ENCODE measurements around the gene MEPCE.

Gene MEPCE

GRCh38 chr7:100469227-100470044 lies 39.8 kb downstream of the MEPCE start (continued):
- TF ChIP-seq, protein P1, sequence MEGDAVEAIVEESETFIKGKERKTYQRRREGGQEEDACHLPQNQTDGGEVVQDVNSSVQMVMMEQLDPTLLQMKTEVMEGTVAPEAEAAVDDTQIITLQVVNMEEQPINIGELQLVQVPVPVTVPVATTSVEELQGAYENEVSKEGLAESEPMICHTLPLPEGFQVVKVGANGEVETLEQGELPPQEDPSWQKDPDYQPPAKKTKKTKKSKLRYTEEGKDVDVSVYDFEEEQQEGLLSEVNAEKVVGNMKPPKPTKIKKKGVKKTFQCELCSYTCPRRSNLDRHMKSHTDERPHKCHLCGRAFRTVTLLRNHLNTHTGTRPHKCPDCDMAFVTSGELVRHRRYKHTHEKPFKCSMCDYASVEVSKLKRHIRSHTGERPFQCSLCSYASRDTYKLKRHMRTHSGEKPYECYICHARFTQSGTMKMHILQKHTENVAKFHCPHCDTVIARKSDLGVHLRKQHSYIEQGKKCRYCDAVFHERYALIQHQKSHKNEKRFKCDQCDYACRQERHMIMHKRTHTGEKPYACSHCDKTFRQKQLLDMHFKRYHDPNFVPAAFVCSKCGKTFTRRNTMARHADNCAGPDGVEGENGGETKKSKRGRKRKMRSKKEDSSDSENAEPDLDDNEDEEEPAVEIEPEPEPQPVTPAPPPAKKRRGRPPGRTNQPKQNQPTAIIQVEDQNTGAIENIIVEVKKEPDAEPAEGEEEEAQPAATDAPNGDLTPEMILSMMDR (tag by site-specific recombination; IDR thresholded peaks at IDR 0.05) = peak; percentile 93
- TF ChIP-seq SP2 (tag by site-specific recombination; IDR thresholded peaks at IDR 0.05) (no peak), ZNF785 (tag by site-specific recombination; IDR thresholded peaks at IDR 0.05) (no peak), KLF8 (tag by site-specific recombination; IDR thresholded peaks at IDR 0.05) (peak; percentile 72), SCRT1 (tag by site-specific recombination; IDR thresholded peaks at IDR 0.05; ENCODE audit: borderline replicate concordance) (peak; percentile 90), GLIS1 (tag by site-specific recombination; IDR thresholded peaks at IDR 0.05) (peak; percentile 96), ZFP69B (tag by site-specific recombination; IDR thresholded peaks at IDR 0.05) (0 out of 2 replicates have a peak, but pooled peaks have one; percentile 51), ZEB2 (tag by site-specific recombination; IDR thresholded peaks at IDR 0.05) (peak; percentile 44; the same call in 1 of the 2 replicates), ZNF18 (tag by site-specific recombination; IDR thresholded peaks at IDR 0.05) (no peak)
- TF ChIP-seq, protein P2, sequence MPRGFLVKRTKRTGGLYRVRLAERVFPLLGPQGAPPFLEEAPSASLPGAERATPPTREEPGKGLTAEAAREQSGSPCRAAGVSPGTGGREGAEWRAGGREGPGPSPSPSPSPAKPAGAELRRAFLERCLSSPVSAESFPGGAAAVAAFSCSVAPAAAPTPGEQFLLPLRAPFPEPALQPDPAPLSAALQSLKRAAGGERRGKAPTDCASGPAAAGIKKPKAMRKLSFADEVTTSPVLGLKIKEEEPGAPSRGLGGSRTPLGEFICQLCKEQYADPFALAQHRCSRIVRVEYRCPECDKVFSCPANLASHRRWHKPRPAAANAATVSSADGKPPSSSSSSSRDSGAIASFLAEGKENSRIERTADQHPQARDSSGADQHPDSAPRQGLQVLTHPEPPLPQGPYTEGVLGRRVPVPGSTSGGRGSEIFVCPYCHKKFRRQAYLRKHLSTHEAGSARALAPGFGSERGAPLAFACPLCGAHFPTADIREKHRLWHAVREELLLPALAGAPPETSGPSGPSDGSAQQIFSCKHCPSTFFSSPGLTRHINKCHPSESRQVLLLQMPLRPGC (tag by site-specific recombination; IDR thresholded peaks at IDR 0.05) = no peak
- TF ChIP-seq, protein P3, sequence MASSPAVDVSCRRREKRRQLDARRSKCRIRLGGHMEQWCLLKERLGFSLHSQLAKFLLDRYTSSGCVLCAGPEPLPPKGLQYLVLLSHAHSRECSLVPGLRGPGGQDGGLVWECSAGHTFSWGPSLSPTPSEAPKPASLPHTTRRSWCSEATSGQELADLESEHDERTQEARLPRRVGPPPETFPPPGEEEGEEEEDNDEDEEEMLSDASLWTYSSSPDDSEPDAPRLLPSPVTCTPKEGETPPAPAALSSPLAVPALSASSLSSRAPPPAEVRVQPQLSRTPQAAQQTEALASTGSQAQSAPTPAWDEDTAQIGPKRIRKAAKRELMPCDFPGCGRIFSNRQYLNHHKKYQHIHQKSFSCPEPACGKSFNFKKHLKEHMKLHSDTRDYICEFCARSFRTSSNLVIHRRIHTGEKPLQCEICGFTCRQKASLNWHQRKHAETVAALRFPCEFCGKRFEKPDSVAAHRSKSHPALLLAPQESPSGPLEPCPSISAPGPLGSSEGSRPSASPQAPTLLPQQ (tag by site-specific recombination; IDR thresholded peaks at IDR 0.05) = peak; percentile 71
- TF ChIP-seq, protein P4, sequence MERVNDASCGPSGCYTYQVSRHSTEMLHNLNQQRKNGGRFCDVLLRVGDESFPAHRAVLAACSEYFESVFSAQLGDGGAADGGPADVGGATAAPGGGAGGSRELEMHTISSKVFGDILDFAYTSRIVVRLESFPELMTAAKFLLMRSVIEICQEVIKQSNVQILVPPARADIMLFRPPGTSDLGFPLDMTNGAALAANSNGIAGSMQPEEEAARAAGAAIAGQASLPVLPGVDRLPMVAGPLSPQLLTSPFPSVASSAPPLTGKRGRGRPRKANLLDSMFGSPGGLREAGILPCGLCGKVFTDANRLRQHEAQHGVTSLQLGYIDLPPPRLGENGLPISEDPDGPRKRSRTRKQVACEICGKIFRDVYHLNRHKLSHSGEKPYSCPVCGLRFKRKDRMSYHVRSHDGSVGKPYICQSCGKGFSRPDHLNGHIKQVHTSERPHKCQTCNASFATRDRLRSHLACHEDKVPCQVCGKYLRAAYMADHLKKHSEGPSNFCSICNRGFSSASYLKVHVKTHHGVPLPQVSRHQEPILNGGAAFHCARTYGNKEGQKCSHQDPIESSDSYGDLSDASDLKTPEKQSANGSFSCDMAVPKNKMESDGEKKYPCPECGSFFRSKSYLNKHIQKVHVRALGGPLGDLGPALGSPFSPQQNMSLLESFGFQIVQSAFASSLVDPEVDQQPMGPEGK (tag by site-specific recombination; IDR thresholded peaks at IDR 0.05) = peak; percentile 92

DNA sequence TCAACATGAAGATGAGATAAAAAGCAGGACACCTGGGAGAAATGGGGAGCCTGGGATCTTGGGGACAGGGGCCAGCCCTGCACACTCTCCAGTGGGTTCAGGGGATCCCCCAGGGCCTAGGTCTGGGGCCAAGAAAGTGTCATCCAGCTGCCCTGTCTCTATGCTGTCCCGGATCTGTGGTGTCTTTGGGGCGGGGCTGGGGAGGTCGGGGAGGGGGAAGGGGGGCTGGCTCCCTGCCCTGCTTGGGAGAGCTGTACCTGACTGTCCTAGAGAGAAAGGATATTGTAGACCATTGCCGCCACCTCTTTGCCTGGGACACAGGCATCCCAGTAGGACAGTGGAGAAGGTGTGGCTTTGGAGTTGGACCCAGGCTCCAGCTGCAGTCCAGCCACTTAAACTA lies 41.4 kb downstream of the MEPCE start:
- Histone ChIP-seq H3K9me3 (ENCODE audit: control insufficient read depth, insufficient read depth, low read depth, low read length) (no peaks in the 10 kb centered on the region), H3K4me1 (ENCODE audit: control insufficient read depth, insufficient read depth, low read length) (peaks cover 6% of the 10 kb centered on the region), H3K36me3 (ENCODE audit: control insufficient read depth in 2 of 2, insufficient read depth in 1 of 2, low read length in 2 of 2) (peaks cover 3 to 33% of the 10 kb centered on the region in 2 experiments; a peak in 2 of 3 replicates), H3K27ac (ENCODE audit: extremely low read depth, low read depth, low read length) (no peak overlapping the region), H3K4me3 (ENCODE audit: low read depth, low read length) (no peak overlapping the region)
- POLR2A ChIA-PET = interaction anchor here (1.4 kb wide), 1 partner anchor 8 kb away, joined by 4 read pairs; no protein-coding TSS in a partner anchor
- no peak for TF ChIP-seq ZNF24 (tag by site-specific recombination; IDR thresholded peaks at IDR 0.05)
- CTCF ChIA-PET = interaction anchor here (1.0 to 2.9 kb wide), 3 partner anchors 89 to 255 kb away, joined by 4 to 10 read pairs (median 9); no protein-coding TSS in a partner anchor

All from HEK293 (cell line).